ENCODE measurements around the gene UROS.

DNA sequence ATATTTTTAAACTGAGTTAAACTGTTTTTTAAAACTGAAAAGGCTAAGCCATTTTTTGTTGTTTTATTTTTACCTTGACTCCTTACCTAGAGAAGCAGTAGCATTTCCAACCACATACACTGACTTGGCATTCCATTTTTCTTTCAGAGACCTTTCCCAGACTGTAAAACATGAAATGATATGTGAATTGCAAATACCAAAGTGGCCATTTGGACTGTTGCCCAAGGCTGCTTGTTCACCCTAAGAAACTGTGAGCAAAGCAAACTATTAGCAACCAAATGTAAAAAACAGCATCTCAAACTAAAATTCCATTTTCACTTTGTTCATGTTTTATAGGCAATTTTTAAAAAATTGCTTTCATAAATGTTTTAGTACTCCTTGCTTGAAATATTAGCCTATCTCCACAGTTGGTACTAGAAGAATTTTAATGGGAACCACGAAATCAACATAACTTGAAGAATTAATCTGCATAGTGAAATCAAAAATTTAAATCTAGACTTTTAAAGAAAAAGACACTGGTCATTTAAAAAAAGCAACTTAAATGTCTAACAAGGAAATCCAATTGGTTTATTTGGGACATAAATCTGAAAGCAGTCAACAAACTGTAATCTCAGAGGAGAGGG, 10.8 kb downstream of the UROS start:
- no peak for TF ChIP-seq EZH2phosphoT487 (IDR thresholded peaks at IDR 0.05; ENCODE audit: insufficient read depth, low read depth)
- TF ChIP-seq EZH2 (IDR thresholded peaks at IDR 0.05; ENCODE audit: insufficient read depth, poor library complexity, severe bottlenecking) = no peak
